ENCODE results near the gene GPC1.

DNA sequence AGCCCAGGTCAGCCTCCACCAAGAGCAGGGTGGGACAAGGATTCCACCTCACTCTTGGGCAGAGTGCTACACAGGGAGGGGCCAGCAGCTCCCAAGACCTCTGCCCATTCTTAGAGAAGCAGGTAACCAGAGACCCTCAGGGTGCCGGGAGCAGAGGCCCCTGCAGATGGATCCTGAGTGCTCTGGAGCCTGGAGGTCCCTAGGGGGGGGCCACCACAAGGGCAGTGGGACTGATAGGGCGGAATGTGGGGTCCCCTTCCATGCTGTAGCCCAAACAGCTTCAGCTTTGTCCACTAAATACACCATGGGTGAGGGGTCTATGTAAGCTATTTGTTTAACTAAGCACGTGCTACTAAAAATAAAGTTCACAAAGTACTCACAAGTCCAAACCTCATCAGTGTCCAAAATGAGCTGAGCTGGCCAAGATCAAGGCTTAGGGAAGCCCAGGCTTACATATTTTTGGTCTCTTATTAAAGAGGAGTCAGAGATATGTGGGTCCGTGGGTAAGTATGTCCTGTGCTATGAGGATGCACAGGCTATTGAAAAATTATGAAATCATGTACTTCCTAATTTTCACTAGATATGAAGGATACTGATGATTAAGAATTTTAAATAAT lies 21.5 kb upstream of the GPC1 start:
- no peak for TF ChIP-seq SMC3 (IDR thresholded peaks at IDR 0.05; ENCODE audit: low read depth, low read length)
- no peak for TF ChIP-seq POLR2A (IDR thresholded peaks at IDR 0.05; ENCODE audit: low read depth, low read length)
- TF ChIP-seq CTCF (conservative IDR thresholded peaks at IDR 0.05; ENCODE audit: low read depth, low read length), result no peak
- TF ChIP-seq RCOR1 (IDR thresholded peaks at IDR 0.05; ENCODE audit: insufficient replicate concordance, low read length), result no peak
- no peak for TF ChIP-seq MXI1 (IDR thresholded peaks at IDR 0.05; ENCODE audit: borderline replicate concordance, low read depth, low read length)
- no peak for TF ChIP-seq USF2 (IDR thresholded peaks at IDR 0.05; ENCODE audit: low read depth, low read length)
- no peak for TF ChIP-seq NFE2L2 (IDR thresholded peaks at IDR 0.05; ENCODE audit: low read depth, low read length)
- TF ChIP-seq FOS (IDR thresholded peaks at IDR 0.05; ENCODE audit: low read depth, low read length), result no peak
- no peak for TF ChIP-seq BHLHE40 (IDR thresholded peaks at IDR 0.05; ENCODE audit: low read depth, low read length)
- TF ChIP-seq, protein P1, sequence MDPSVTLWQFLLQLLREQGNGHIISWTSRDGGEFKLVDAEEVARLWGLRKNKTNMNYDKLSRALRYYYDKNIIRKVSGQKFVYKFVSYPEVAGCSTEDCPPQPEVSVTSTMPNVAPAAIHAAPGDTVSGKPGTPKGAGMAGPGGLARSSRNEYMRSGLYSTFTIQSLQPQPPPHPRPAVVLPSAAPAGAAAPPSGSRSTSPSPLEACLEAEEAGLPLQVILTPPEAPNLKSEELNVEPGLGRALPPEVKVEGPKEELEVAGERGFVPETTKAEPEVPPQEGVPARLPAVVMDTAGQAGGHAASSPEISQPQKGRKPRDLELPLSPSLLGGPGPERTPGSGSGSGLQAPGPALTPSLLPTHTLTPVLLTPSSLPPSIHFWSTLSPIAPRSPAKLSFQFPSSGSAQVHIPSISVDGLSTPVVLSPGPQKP (IDR thresholded peaks at IDR 0.05; ENCODE audit: borderline replicate concordance, low read depth, low read length), result no peak
- TF ChIP-seq RAD21 (IDR thresholded peaks at IDR 0.05; ENCODE audit: low read length), result no peak
- no peak for TF ChIP-seq RFX5 (IDR thresholded peaks at IDR 0.05; ENCODE audit: low read depth, low read length)
- no peak for TF ChIP-seq CEBPB (IDR thresholded peaks at IDR 0.05; ENCODE audit: low read depth, low read length)
